Esophagus squamous epithelium (tissue), 4 donors: Measurements from ENCODE around the gene C1QL1.

Experiments
- CTCF ChIP-seq, 6 experiments: fragments of 450-650 bp in 4 of 6; fragments of 200-600 bp in 2 of 6; sonication (generic) in 2 of 6; IDR thresholded peaks; one replicate each; pipeline ENCODE4 v1.5.1; 2016 to 2019; ENCODE audit warnings: antibody characterized with exemption in 6 of 6, mild to moderate bottlenecking in 4 of 6, moderate library complexity in 4 of 6
- POLR2A ChIP-seq, 4 donors: fragments of 450-650 bp; IDR thresholded peaks; one replicate each; pipeline ENCODE4 v1.6.1; 2017; ENCODE audit warnings: antibody characterized with exemption in 4 of 4, mild to moderate bottlenecking in 4 of 4, moderate library complexity in 3 of 4

- TF ChIP-seq CTCF (IDR thresholded peaks at IDR 0.05) (no peak), POLR2A (IDR thresholded peaks at IDR 0.05) (no peak)
Measured at GRCh38 chr17:44960691-44961090, 7.4 kb downstream of the C1QL1 start.
